Measurements from ENCODE around the gene CREBZF. TPM values are rescaled to one million over a fixed set of nuclear protein-coding genes. Genes with fewer than 3 reads are reported as not detected.
A peak's percentile ranks its signal among the peaks of the same experiment; 100 is the strongest.
"Not testable (repeated sequence)": the region's sequence is repeated elsewhere in the genome, so short reads cannot be mapped to it uniquely, and the experiment has no call there.

CREBZF gene
- total RNA-seq, 2 experiments from 2014 or later = 66.0 to 68.4 TPM

GRCh38 chr11:85663753-85664614, 945 bp downstream of the CREBZF start:
- DNase-seq = peak; percentile 91
- no peaks in the 10 kb centered on the region for H3K27me3 Mint-ChIP-seq
- peaks cover 49% of the 10 kb centered on the region for H3K36me3 Mint-ChIP-seq (ENCODE audit: low read depth)
- H3K4me3 Mint-ChIP-seq = peak overlapping the region; percentile 97
- CTCF ChIA-PET = interaction anchor here (0.6 to 2.9 kb wide), 7 partner anchors 13 to 191 kb away, joined by 3 to 16 read pairs (median 7); partner anchors contain the start of genes CCDC83, TMEM126A and TMEM126B
- peaks cover 37% of the 10 kb centered on the region for H3K4me1 Mint-ChIP-seq
- no peaks in the 10 kb centered on the region for H3K9me3 Mint-ChIP-seq
- POLR2A ChIA-PET = interaction anchor here (0.9 to 8.5 kb wide), 28 partner anchors 10 to 639 kb away, joined by 3 to 220 read pairs (median 6); partner anchors contain the start of genes CCDC83, CCDC89, DLG2 and EED
- H3K27ac Mint-ChIP-seq = peak overlapping the region; percentile 94

- CTCF ChIA-PET = interaction anchor here (1.1 to 2.9 kb wide), 6 partner anchors 12 to 192 kb away, joined by 3 to 16 read pairs (median 8); partner anchors contain the start of genes CCDC83, TMEM126A and TMEM126B
- peak overlapping the region; percentile 97 for H3K4me3 Mint-ChIP-seq
- H3K27ac Mint-ChIP-seq = peak overlapping the region; percentile 94
- POLR2A ChIA-PET = interaction anchor here (0.9 to 8.5 kb wide), 22 partner anchors 11 to 639 kb away, joined by 3 to 220 read pairs (median 7); partner anchors contain the start of genes CCDC83, CCDC89, DLG2 and HIKESHI
- no peaks in the 10 kb centered on the region for H3K27me3 Mint-ChIP-seq
- DNase-seq = no peak
- H3K4me1 Mint-ChIP-seq = peaks cover 43% of the 10 kb centered on the region
- H3K36me3 Mint-ChIP-seq (ENCODE audit: low read depth) = peaks cover 57% of the 10 kb centered on the region
- no peaks in the 10 kb centered on the region for H3K9me3 Mint-ChIP-seq
Observed at GRCh38 chr11:85663080-85663752, 1.7 kb downstream of the CREBZF start.

GRCh38 chr11:85661972-85662664, 2.8 kb downstream of the CREBZF start:
- Mint-ChIP-seq H3K36me3 (ENCODE audit: low read depth) (peaks cover 63% of the 10 kb centered on the region), H3K4me1 (peaks cover 48% of the 10 kb centered on the region), H3K27me3 (no peaks in the 10 kb centered on the region), H3K4me3 (peak overlapping the region; percentile 72), H3K9me3 (no peaks in the 10 kb centered on the region), H3K27ac (peak overlapping the region; percentile 54)
- ChIA-PET CTCF (no interaction called here), POLR2A (interaction anchor here (0.7 to 8.5 kb wide), 3 partner anchors 11 to 406 kb away, joined by 3 to 220 read pairs (median 4); partner anchors contain the start of gene TMEM126A)
- DNase-seq = no peak

- no peak overlapping the region for H3K4me3 Mint-ChIP-seq
- no peak overlapping the region for H3K27ac Mint-ChIP-seq
- ChIA-PET POLR2A (interaction anchor here (1.5 to 2.2 kb wide), 3 partner anchors 10 to 42 kb away, joined by 4 to 12 read pairs (median 4); partner anchors contain the start of gene TMEM126A), CTCF (interaction anchor here (1.0 kb wide), 1 partner anchor 10 kb away, joined by 3 read pairs; the partner anchor contains the start of gene TMEM126A)
- H3K27me3 Mint-ChIP-seq = no peaks in the 10 kb centered on the region
- peaks cover 73% of the 10 kb centered on the region for H3K36me3 Mint-ChIP-seq (ENCODE audit: low read depth)
- no peak for DNase-seq
- no peaks in the 10 kb centered on the region for H3K9me3 Mint-ChIP-seq
- H3K4me1 Mint-ChIP-seq = peaks cover 56% of the 10 kb centered on the region
Observed at GRCh38 chr11:85658180-85658579, 6.7 kb downstream of the CREBZF start.

GRCh38 chr11:85656777-85657176, 8.2 kb downstream of the CREBZF start:
- Mint-ChIP-seq H3K27me3 (no peaks in the 10 kb centered on the region), H3K36me3 (ENCODE audit: low read depth) (peaks cover 69% of the 10 kb centered on the region), H3K9me3 (no peaks in the 10 kb centered on the region), H3K4me1 (peaks cover 65% of the 10 kb centered on the region), H3K27ac (no peak overlapping the region), H3K4me3 (no peak overlapping the region)
- DNase-seq = no peak
- ChIA-PET POLR2A (interaction anchor here (0.6 to 11.1 kb wide), 6 partner anchors 6 to 1533 kb away, joined by 3 to 220 read pairs (median 4); partner anchors contain the start of genes CREBZF, TMEM126A and TMEM126B), CTCF (interaction anchor here (1.5 kb wide), 1 partner anchor 9 kb away, joined by 8 read pairs; the partner anchor contains the start of gene TMEM126A)

GRCh38 chr11:85654343-85654742, 10.6 kb downstream of the CREBZF start:
- DNase-seq, H3K4me3 Mint-ChIP-seq, CTCF ChIA-PET, H3K27me3 Mint-ChIP-seq, H3K9me3 Mint-ChIP-seq, H3K27ac Mint-ChIP-seq: not testable (repeated sequence)
- POLR2A ChIA-PET = interaction anchor here (0.6 to 11.1 kb wide), 4 partner anchors 8 to 192 kb away, joined by 3 to 220 read pairs (median 4); partner anchors contain the start of genes CREBZF and TMEM126B
- Mint-ChIP-seq H3K4me1 (peaks cover 53% of the 10 kb centered on the region), H3K36me3 (ENCODE audit: low read depth) (peaks cover 59% of the 10 kb centered on the region)

- peak overlapping the region; percentile 42 for H3K27ac Mint-ChIP-seq
- CTCF ChIA-PET = interaction anchor here (1.1 kb wide), 1 partner anchor 15 kb away, joined by 3 read pairs; no protein-coding TSS in a partner anchor
- H3K4me1 Mint-ChIP-seq = peaks cover 53% of the 10 kb centered on the region
- POLR2A ChIA-PET = interaction anchor here (1.6 to 11.1 kb wide), 2 partner anchors 10 to 25 kb away, joined by 4 to 220 read pairs; partner anchors contain the start of genes CREBZF and TMEM126B
- H3K9me3 Mint-ChIP-seq = no peaks in the 10 kb centered on the region
- H3K4me3 Mint-ChIP-seq = no peak overlapping the region
- no peaks in the 10 kb centered on the region for H3K27me3 Mint-ChIP-seq
- no peak for DNase-seq
- H3K36me3 Mint-ChIP-seq (ENCODE audit: low read depth) = peaks cover 47% of the 10 kb centered on the region
Observed at GRCh38 chr11:85652786-85653447, 12.0 kb downstream of the CREBZF start.

GRCh38 chr11:85651118-85651517, 13.8 kb downstream of the CREBZF start:
- POLR2A ChIA-PET = interaction anchor here (0.6 to 11.1 kb wide), 4 partner anchors 10 to 271 kb away, joined by 3 to 220 read pairs (median 3); partner anchors contain the start of genes CREBZF and TMEM126B
- H3K9me3 Mint-ChIP-seq = no peaks in the 10 kb centered on the region
- H3K36me3 Mint-ChIP-seq (ENCODE audit: low read depth) = peaks cover 34% of the 10 kb centered on the region
- H3K27me3 Mint-ChIP-seq = no peaks in the 10 kb centered on the region
- CTCF ChIA-PET = interaction anchor here (1.2 kb wide), 1 partner anchor 13 kb away, joined by 4 read pairs; no protein-coding TSS in a partner anchor
- no peak for DNase-seq
- peaks cover 51% of the 10 kb centered on the region for H3K4me1 Mint-ChIP-seq
- no peak overlapping the region for H3K4me3 Mint-ChIP-seq
- no peak overlapping the region for H3K27ac Mint-ChIP-seq

GRCh38 chr11:85647604-85648299, 17.2 kb downstream of the CREBZF start, which contains the start of gene TMEM126A:
TSS of gene TMEM126A (plus strand) at chr11:85647967. CDS start at chr11:85650256, 2,289 bp downstream.
- H3K36me3 Mint-ChIP-seq (ENCODE audit: low read depth) = peaks cover 18% of the 10 kb centered on the region
- POLR2A ChIA-PET = interaction anchor here (0.8 to 11.1 kb wide), 29 partner anchors 9 to 655 kb away, joined by 3 to 220 read pairs (median 4); partner anchors contain the start of genes CCDC83, CREBZF, DLG2 and EED

GRCh38 chr11:85647078-85647477, 17.9 kb downstream of the CREBZF start:
- H3K9me3 Mint-ChIP-seq = no peaks in the 10 kb centered on the region
- ChIA-PET POLR2A (interaction anchor here (0.9 to 11.1 kb wide), 19 partner anchors 10 to 645 kb away, joined by 3 to 220 read pairs (median 5); partner anchors contain the start of genes CCDC83, CREBZF, DLG2 and EED), CTCF (interaction anchor here (0.6 to 3.3 kb wide), 8 partner anchors 9 to 208 kb away, joined by 3 to 16 read pairs (median 8); partner anchors contain the start of genes CCDC83, DLG2 and TMEM126B)
- peak overlapping the region; percentile 92 for H3K4me3 Mint-ChIP-seq
- peaks cover 20% of the 10 kb centered on the region for H3K27me3 Mint-ChIP-seq
- H3K36me3 Mint-ChIP-seq (ENCODE audit: low read depth) = peaks cover 15% of the 10 kb centered on the region
- H3K27ac Mint-ChIP-seq = peak overlapping the region; percentile 91
- DNase-seq = no peak
- H3K4me1 Mint-ChIP-seq = peaks cover 33% of the 10 kb centered on the region

More at GRCh38 chr11:85647604-85648299, 17.2 kb downstream of the CREBZF start, which contains the start of gene TMEM126A:
- Mint-ChIP-seq H3K27me3 (peaks cover 16% of the 10 kb centered on the region), H3K4me3 (peak within 1 kb of the TSS; percentile 92), H3K27ac (peak within 1 kb of the TSS; percentile 91), H3K4me1 (peaks cover 36% of the 10 kb centered on the region), H3K9me3 (no peaks in the 10 kb centered on the region)
- CTCF ChIA-PET = interaction anchor here (0.6 to 3.3 kb wide), 11 partner anchors 9 to 207 kb away, joined by 3 to 16 read pairs (median 6); partner anchors contain the start of genes CCDC83, DLG2 and TMEM126B
- DNase-seq = peak; percentile 93

Data from activated CD4-positive, alpha-beta memory T cell treated with anti-CD3 and anti-CD28 coated beads, Interleukin-2, amount 10 ng/mL, durations not matched to agents 7 days and 5 days (primary cell).